Muscle of back (tissue), 11 donors: ENCODE data around the gene IL1RAPL2. TPM values are rescaled to one million over a fixed set of nuclear protein-coding genes. Genes with fewer than 3 reads are reported as not detected.
"Not testable (repeated sequence)": the region's sequence is repeated elsewhere in the genome, so short reads cannot be mapped to it uniquely, and the experiment has no call there.

Experiments
- DNase-seq, 3 donors: peaks; one replicate each; pipeline versions ENCODE4 v3.0.0 to v3.0.0-alpha.2; 2013
- polyA plus RNA-seq, 10 donors: library from polyadenylated mRNA; unstranded; fragments of 120-200 nt; gene quantifications; one replicate each; pipeline ENCODE4 v1.2.1, GENCODE V29; 2013; ENCODE audit not compliant: insufficient read length in 10 of 10

The IL1RAPL2 gene
- polyA plus RNA-seq, 10 donors = 1.6 to 3.2 (median 2.5) TPM

DNA sequence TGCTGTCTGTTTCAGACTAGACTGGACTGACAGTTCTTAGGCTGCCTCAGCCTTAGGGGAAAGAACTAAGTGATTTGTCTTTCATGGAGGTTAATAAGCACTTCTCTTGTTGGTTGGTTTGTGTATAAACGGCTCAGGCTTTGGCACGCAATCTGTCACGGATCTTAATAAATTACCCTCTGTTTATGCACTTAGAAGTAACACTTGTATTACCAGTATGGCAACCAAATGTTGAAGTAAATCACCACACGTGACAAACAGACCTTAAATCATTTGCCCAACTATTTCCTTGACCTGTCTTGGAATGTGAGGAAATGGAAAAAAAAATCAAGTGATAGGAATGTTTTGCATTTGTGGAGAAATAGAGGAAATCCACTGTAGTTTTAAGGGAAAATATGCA, 584.6 kb downstream of the IL1RAPL2 start:
- DNase-seq = no peak

DNA sequence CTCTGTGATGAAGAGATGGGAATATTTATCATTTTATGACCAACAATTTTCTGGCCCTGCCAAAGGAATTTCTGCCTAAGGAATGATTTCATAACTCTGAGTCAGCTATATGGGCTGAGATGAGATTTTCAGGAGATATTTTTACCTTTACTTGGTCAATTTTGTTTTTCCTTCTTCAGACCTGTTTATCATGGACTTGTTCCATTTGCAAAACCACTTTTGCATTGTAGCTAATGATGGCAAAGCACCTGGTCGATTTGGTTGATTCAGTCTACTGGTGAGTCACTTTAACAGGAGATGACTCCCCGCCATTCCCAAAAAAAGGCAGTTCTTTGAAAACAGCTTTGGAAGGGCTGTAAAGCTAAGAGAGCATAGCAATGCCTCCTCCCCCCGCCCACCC, 601.2 kb downstream of the IL1RAPL2 start:
- DNase-seq = no peak

DNA sequence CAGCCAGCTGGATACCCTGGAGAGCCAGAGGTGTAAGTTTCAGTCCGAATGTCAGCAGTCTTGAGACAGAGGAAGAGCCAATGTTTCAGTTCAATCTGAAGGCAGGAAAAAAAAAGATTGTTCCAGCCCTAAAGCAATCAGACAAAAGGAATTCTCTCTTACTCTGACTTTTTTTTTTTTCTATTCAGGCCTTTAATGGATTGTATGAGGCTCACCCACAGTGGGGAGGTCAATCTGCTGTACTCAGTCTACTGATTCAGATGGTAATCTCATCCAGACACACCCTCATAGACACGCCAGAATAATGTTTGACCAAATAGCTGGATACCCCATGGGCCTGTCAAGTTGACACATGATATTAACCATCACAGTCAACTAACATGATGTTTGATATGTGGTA, 602.6 kb downstream of the IL1RAPL2 start:
- DNase-seq = peak in 2 of 3 donors; percentile 13 to 50

DNA sequence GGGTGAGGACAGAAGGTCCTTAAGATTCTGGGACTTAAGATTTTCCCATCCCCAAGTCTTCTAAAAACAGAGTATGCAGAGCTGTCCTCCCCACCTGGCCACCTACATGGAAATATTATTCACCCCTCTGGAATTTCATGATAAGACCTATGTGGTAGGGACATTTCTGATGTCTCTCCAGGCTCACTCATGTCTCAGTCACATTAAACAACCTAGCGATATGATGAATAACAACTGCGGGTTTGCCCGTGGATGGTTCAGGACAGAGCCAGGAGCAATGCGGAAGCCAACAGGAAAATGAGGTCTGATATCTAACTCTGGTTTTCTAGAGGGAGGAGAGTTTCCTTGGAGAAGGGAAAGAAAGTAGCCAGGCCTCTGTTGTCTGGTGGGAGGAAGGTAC, 607.1 kb downstream of the IL1RAPL2 start:
- no peak for DNase-seq

DNA sequence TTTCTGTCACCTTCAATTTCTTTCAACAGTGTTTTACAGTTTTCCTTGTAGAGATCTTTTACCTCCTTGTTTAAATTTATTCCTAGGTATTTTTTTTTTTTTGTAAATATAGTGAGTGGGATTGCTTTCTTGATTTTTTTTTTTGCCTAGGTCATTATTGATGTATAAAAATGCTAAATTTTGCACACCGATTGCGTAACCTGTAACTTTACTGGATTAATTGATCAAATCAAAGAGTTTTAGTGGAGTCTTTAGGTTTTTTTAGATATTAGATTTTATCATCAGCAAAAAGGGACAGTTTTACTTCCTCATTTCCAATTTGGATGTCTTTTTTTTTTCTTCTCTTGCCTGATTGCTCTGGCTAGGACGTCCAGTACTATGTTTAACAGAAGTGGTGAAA, 613.6 kb downstream of the IL1RAPL2 start:
- no peak for DNase-seq

DNA sequence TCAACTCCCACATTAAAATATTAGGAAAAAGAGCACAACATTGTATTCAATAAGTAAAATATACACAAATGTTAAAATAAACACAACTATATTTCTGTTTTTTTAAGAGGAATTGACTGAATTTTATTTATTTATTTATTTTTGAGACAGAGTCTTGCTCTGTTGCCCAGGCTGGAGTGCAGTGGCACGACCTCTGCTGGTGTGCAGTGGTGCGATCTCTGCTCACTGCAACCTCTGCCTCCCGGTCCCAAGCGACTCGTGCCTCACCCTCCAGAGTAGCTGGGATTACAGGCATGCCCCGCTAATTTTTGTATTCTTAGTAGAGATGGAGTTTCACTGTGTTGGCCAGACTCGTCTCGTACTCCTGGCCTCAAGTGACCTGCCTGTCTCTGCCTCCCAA, 623.1 kb downstream of the IL1RAPL2 start:
- DNase-seq = no peak

DNA sequence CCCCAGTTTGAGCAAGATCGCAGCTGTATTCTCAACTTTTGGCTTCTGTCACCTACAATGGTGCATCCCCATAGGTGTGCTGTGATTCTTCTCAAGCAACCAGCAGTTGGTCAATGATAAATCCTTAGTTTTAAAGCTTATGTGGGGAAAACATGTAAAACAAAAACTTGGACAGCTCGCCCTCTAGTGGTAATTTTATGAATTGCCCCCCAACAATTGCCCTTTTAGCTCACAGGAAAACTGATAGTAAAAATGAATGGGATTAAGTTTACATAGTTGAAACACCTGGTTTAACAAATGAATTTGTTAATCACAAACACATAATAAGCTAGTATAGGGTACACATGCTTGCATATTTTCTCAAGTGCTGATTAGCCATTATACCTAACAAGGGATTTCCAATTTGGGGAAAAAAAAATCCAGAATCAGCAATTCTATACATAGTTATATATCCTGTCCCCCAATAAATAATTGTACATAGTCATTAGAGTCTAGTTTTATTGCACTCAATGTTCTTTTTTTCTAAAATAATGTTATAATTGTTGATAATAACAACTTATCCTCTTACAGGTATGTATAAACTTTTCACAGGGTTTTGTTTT, 624.4 kb downstream of the IL1RAPL2 start:
- peak; percentile 22 to 45 (median 41) for DNase-seq

DNA sequence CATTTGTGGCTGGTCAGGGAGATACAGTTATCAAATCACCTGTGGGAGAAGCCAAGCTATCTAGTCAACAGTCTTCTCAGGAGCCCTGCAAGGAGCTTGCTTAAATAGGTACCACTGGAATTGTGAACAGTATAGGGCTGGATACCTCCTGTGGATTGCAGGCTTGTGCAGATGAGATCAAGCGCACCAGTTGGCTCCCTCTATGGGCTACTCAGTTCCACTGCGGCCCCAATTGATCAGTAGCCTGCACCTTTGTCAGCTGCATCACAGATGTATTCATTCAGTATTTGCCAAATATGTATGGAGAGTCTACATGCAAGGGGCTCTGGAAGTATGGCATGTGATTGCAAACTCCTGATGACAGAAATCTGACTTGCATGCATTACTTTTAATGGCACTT, 625.9 kb downstream of the IL1RAPL2 start:
- no peak for DNase-seq

DNA sequence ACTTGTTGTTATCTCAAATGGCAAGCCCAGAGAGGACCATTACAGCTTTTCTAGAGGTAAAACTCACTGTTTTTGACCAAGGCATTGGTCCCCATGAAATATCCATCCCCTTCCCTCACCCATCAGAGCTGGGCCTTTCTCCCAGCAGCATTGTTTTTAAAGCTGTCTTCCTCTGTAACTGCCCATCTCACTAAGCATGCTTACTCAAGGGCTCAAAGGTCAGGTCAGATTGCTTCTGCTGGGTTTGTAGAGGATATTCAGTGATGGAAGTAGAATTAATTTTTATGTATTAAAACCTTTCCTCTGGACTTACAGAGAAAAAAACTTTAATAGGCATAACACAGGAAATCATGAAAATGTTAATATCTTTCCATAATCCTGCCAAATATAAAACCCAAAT, 643.4 kb downstream of the IL1RAPL2 start:
- DNase-seq = no peak

DNA sequence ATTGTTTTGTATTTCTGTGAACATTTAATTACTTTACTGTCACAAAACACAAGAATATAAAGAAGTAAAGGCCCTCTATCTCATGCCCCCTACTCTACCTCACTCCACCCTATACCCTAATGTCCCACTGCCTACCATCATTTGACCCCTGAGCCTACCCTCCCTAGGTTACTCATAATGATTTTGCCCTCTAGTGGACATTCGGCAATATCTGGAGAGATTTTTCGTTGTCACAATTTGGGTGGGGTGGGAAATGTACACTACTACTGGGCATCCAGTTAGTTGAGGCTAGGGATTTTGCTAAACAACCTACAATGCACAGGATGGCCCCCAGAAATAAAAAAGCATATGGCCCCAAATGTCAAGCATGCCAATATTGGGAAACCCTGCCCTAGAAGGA, 644.3 kb downstream of the IL1RAPL2 start:
- no peak for DNase-seq

DNA sequence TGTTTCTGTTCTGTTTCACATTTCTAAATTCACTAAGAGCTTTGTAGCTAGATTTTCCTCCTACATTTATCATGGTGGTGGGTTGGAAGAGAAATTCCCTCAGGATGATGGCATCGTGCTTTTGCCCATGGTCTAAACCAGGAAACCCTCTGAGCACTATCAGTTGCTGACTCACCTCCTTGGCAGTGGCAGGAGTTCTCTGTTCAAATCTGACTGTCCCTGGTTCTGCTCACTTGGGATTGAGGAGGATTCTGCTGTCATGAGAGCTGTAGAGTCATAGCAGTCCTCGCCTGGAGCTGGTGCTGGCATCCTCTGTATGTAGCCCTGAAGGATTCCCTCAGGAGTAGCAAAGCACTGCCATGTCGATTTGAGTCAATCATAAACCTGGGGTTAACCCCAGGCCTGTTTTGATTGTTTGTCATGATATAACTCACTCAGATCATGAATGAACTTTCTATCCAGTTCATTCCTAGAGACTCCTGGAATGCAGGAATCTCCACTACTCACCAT, 645.1 kb downstream of the IL1RAPL2 start:
- DNase-seq = no peak

DNA sequence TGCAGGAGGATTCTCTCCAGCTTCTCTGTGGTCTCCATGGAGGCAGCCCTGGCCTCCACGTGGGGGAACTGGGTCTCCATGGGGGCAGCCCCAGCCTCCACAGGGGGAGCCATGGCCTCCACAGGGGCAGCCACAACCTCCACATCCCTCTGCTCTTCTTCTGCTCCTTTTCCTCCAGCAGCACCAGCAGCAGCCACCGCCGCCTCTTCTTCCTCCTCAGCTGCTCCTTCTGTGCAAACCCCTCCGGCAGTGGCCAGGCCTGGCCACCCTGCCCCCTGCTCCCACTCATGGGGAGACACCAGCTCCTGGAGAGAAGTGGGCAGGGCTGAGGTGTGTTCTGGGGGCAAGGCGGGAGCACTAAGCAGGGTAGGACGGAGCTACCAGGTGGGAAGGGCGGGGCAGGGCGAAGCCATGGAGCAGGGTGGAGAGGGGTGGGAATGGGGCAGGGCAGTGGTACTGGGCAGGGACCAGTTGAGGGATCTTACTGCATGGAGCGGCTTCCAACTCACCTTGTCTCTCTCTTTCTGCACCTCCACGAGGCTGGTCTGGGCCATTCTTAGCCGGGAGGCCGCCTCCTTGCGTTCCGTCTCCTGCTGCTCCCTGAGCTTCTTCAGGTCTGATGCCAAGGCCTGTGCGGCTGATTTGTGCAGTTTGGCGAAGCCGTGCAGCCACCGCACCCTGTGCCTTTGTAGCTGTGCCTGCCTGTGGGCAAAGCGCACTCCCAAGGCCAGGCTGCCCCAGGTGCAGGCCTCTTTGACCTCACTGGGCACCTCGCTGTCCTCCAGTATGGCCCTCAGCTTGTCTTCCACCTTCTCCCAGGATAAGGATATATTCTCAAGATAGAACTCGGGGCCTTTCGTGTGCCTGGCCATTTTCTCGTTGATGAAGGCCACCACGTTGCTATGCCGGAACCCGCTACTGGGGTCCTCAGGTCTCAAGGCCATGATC, 653.7 kb downstream of the IL1RAPL2 start:
- no peak for DNase-seq

DNA sequence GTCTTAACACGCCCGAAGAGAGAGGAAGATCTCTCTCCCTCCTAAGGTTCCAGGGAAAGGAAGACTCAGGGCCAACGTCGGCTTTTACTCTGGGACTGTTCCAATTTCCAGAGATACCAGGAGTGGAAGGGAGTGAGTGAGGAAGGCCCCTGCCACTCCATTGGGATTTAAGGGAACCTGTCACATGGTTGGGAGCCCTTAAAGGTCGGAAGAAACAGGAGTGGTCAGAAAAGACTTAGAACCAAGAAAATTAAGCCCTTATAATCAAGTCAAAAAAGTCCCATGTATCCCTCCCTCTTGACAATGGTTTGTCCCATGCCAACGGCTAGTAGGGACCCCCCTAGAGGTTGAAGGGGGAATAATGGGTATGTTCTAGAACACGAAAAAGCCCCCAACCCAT, 654.6 kb downstream of the IL1RAPL2 start, which contains the start of gene TEX13A:
TEX13A (minus strand) TSS at position 59 of the 400 bp plus-strand sequence. CDS start 297 bp downstream, outside the sequence.
- no peak for DNase-seq

DNA sequence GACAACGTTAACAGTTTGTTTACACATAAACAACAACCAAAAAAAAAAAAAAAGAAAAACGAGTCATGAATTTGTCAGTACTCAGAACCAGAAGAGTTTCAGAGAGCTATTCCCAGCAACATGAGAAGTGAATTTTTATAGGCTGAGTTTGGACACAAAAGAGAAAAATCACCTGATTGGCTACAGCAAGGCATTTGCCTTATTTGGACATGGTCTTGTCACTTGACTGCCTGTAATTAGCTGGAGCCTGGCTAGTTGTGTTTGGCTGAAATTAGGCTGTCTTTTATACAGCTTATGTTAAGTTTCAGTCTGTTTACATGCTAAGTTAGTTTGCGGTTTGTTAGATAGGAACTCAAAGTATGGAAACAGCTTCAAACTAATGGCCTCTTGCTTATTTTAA, 655.4 kb downstream of the IL1RAPL2 start:
- no peak for DNase-seq

DNA sequence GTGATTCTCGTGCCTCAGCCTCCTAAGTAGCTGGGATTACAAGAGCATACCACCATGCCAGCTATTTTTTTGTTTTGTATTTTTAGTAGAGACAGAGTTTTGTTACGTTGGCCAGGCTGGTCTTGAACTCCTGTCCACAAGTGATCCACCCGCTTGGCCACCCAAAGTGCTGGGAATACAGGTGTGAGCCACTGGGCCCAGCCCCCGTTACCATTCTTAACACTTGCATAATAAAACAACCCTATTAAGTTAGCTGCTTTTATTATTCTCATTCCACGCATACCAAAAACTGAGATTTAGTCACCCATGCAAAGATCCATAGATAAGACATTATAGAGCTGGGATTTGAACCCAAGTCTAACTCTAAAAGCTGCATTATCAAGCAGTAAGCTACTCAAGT, 660.5 kb downstream of the IL1RAPL2 start:
- no peak for DNase-seq

DNA sequence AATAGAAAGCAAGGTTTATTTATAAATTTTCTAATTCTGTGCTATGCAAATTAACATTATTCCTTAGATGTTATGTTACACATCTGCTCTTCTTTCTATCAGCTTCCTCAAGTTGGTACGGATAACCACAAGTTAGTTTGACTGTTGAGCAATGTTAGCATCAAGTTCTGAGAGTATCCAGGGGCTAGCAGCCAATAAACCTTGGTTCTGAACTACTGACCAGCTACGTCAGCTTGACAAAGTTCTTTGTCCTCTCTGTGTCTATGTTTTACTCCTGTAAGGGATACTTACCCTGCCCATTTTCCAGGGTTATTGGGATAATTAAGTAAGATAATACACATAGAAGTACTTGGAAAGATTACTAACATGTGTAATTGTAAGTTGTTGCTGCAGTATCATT, 662.6 kb downstream of the IL1RAPL2 start:
- no peak for DNase-seq

DNA sequence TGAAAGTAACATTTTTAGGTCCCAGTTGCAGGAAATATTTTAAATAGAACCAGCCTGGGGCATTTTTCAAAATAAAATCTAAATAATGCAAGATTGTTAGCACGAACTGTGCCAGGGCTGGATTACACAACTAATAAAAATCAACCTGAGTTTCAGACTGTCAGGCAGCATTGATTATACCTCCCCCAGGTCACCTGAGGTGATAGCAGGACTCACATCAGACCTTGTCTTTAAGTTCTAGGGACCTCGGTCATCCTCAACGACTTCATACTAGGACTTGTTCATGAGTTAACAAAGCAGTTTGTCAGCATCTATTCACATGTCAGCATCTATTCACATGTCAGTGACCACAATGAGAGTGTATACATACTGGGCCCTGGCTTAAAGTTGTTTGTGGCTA, 663.1 kb downstream of the IL1RAPL2 start:
- DNase-seq = no peak

DNA sequence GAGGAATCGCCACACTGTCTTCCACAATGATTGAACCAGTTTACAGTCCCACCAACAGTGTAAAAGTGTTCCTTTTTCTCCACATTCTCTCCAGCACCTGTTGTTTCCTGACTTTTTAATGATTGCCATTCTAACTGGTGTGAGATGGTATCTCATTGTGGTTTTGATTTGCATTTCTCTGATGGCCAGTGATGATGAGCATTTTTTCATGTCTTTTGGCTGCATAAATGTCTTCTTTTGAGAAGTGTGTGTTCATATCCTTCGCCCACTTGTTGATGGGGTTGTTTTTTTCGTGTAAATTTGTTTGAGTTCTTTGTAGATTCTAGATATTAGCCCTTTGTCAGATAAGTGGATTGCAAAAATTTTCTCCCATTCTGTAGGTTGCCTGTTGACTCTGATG, 671.4 kb downstream of the IL1RAPL2 start:
- DNase-seq = not testable (repeated sequence)

DNA sequence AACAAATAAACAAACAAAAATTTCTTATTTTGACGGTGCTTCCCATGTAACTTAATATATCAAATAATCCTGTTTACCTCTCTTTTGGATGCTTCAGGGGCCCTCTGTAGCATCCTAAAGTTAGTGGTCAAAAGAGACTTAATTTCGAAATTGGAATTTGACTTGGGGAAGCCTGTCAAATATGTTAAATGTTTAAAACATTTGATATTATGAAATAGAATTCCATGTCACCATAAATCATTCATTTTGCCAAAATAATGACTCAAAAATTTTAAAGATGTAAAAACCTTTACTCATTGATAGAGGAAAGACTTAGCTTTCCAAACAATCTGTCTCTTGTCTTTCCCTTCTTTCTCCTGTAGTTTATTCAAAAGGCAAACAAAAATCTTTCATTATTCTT, 675.1 kb downstream of the IL1RAPL2 start:
- no peak for DNase-seq

DNA sequence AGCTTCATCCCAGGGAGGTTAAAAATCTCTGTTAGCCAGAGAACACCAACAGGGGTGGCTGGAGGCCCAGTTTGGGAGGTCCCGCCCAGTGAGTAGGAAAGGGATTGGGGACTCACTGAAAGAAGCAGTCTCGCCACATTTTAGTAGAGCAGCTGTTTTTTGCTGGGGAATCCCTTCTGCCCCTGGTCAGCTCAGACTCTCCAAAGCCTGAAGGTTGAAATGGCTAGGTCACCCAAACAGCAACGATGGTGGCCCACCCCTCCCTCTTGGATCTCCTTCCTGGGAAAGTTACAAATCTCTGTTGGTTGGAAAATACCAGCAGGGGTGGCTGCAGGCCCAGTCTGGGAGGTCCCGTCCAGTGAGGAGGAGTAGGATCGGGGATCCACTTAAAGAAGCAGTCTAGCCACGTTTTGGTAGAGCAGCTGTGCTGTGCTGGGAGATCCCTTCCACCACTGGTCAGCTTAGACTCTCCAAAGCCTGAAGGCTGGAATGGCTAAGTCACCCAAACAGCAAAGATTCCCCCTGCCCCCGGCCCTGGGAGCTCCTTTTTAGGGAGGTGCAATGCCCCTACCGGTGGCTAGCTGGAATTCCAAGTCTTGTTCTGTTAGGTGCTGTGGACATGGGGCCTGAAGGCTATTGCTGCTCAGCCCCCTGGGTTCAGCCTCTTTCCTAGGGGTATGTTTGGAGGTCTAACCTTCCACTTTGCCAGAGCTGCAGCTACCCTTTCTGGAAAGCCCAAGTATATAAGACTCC, 694.5 kb downstream of the IL1RAPL2 start:
- peak in 1 of 3 donors; percentile 45 for DNase-seq

DNA sequence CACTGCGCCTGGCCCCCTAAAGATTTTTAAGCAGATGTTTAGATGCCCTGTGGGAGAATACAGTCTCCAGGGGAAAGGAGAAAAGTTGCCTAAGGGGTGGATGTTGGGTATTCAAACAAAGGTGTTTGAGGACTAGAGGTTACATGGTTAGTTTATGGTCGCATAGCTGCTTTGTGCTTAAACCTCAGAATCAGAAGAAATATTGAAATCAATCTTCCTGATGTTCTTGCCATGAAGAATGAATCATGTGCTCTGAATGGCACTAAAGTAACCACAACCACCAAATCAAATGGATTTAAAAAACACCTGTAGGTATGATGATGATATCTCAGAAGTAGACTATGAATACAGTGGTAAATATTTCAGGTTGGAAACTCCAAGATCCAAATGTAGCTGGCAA, 697.2 kb downstream of the IL1RAPL2 start:
- DNase-seq = no peak

DNA sequence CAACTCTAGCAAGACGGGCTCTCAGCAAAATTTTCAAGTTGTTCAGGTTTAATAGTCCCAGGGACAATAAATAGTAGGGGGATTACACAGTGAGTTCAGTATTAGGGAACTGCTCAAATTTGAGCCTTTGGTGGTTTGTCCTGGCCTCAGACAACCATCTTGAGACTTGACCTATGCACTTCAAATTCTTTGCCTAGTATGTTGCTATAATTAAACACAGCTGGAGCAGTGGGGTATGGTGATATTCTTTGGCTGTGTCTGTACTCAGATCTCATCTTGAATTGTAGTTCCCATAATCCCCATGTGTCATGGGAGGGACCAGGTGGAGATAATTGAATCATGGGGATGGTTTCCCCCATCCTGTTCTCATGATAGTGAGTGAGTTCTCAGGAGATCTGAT, 697.8 kb downstream of the IL1RAPL2 start:
- peak in 1 of 3 donors; percentile 21 for DNase-seq
